Spleen (tissue), 11 donors: ENCODE data around the gene PSD. TPM values are rescaled to one million over a fixed set of nuclear protein-coding genes. Genes with fewer than 3 reads are reported as not detected.

Source experiments
- DNase-seq: peaks from one replicate; pipeline ENCODE4 v3.0.0-alpha.2; 2020
- H3K27ac ChIP-seq, 8 donors: fragments of 200-600 bp; sonication (generic) in 7 of 8; 1 replicate in 4 of 8; 2 replicates in 4 of 8; pipeline versions ENCODE4 v1.5.0 to v1.8.0; 2016 to 2021; ENCODE audit warnings: inconsistent platforms in 4 of 8, mild to moderate bottlenecking in 4 of 8, moderate library complexity in 1 of 8
- H3K27me3 ChIP-seq, 7 donors: fragments of 200-600 bp; sonication (generic) in 6 of 7; replicated peaks in 1 of 7; 1 replicate in 4 of 7; 2 replicates in 3 of 7; pipeline versions ENCODE4 v1.5.0 to v1.8.0; 2016 to 2021; ENCODE audit warnings: inconsistent platforms in 3 of 7, mild to moderate bottlenecking in 1 of 7
- H3K36me3 ChIP-seq, 6 donors: fragments of 200-600 bp; sonication (generic) in 5 of 6; 1 replicate in 4 of 6; 2 replicates in 2 of 6; pipeline versions ENCODE4 v1.5.0 to v1.8.0; 2016 to 2021; ENCODE audit warnings: inconsistent platforms in 2 of 6
- H3K4me1 ChIP-seq, 6 donors: fragments of 200-600 bp; sonication (generic) in 5 of 6; 1 replicate in 3 of 6; 2 replicates in 3 of 6; pipeline versions ENCODE4 v1.5.0 to v1.8.0; 2016 to 2021; ENCODE audit warnings: inconsistent platforms in 3 of 6
- H3K4me3 ChIP-seq, 8 donors: fragments of 200-600 bp; sonication (generic) in 7 of 8; 1 replicate in 4 of 8; 2 replicates in 4 of 8; pipeline versions ENCODE4 v1.5.0 to v1.8.0; 2016 to 2021; ENCODE audit warnings: inconsistent platforms in 4 of 8, mild to moderate bottlenecking in 4 of 8, moderate library complexity in 2 of 8
- H3K9me3 ChIP-seq, 8 donors: fragments of 200-600 bp; sonication (generic) in 7 of 8; 1 replicate in 4 of 8; 2 replicates in 4 of 8; pipeline versions ENCODE4 v1.5.0 to v1.8.0; 2016 to 2021; ENCODE audit warnings: inconsistent platforms in 4 of 8
- POLR2A ChIP-seq, 3 donors: fragments of 450-650 bp; IDR thresholded peaks; one replicate each; pipeline ENCODE4 v1.5.1; 2017; ENCODE audit warnings: antibody characterized with exemption in 3 of 3, mild to moderate bottlenecking in 1 of 3
- POLR2AphosphoS5 ChIP-seq, 3 donors: sonication (generic); formaldehyde crosslinking; IDR thresholded peaks; one replicate each; pipeline ENCODE4 v1.5.1; 2017; ENCODE audit warnings: antibody characterized with exemption in 3 of 3
- WGBS, 5 donors: extraction: QIAGEN DNeasy Blood & Tissue Kit in 3 of 5; methylation state at CpG; one replicate each; pipeline versions ENCODE4 v1.1.5 to v1.1.7; 2013 to 2018; 5-methylcytosine and 5-hydroxymethylcytosine counted together
- intact Hi-C: fragments of 100-400 bp; cut with DNase I; formaldehyde crosslinking; loops from one replicate; pipeline ENCODE4 v1.15.0; 2023; ENCODE audit warnings: low total_unique reads
- polyA plus RNA-seq, 3 donors: library from polyadenylated mRNA; stranded (reverse); fragments of 200-250 nt; gene quantifications; one replicate each; pipeline ENCODE4 v1.2.1, GENCODE V29; 2013
- total RNA-seq, 7 donors: library from RNA; depleted of rRNA in 3 of 7; stranded (reverse); fragments of >200 nt in 3 of 7; fragmentation: NEBNext Ultra II Directional in 4 of 7; extraction: Animal tissue kit (Norgen Biotek cat#: 25700) in 4 of 7; gene quantifications; one replicate each; pipeline versions ENCODE4 v1.1.0 to v1.2.1, GENCODE V29; 2016 to 2021
- TF ChIP-seq, protein P1 (sequence below), 11 experiments: fragments of 200-600 bp in 7 of 11; fragments of 450-650 bp in 4 of 11; sonication (generic) in 4 of 11; IDR thresholded peaks in 8 of 11; conservative IDR thresholded peaks in 3 of 11; 1 replicate in 7 of 11; 2 replicates in 4 of 11; pipeline versions ENCODE4 v1.4.0 to v1.8.0; 2016 to 2021; ENCODE audit warnings: antibody characterized with exemption in 11 of 11, inconsistent platforms in 4 of 11, mild to moderate bottlenecking in 1 of 11
- donor health status: healthy with polysubstance abuse.
- donor health status: DM: no; HTN: no; CAD: no; lungs with moderate emphysema.
- donor health status: DM: no; HTN: no; CAD: no.
- donor health status: Bipolar disorder and iron deficiency.
- donor health status: healthy.
- donor health status: DM: no; HTN: no; CAD: no.
- donor health status: DM: yes; HTN: yes; CAD: no.

The PSD gene
- total and polyA plus RNA-seq, 10 donors, result 0.59 to 2.5 (median 1.2) TPM

DNA sequence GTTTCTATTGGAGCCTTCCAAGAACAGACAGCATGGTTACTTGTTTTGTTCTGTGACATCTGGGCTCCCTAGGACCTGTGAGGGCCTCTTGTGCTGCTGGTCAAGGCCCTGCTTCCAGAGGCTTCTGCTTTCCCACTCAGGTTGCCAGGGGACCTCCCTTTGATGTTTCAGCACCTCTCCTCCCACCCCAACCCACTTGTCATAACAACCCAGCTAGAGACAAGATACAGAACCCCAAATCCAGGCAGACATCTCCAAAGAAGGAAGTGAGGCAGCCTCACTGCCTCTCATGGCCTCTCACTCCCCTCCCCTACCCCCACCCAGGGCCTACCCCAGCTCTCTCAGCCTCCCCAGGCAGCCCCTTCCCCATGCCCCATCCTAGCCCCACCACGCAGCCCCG lies 11.8 kb downstream of the PSD start:
- intact Hi-C loops, result no loop called here
- TF ChIP-seq POLR2A (IDR thresholded peaks at IDR 0.05), result no peak
- no peak for TF ChIP-seq POLR2AphosphoS5 (IDR thresholded peaks at IDR 0.05)
- TF ChIP-seq, protein P1, sequence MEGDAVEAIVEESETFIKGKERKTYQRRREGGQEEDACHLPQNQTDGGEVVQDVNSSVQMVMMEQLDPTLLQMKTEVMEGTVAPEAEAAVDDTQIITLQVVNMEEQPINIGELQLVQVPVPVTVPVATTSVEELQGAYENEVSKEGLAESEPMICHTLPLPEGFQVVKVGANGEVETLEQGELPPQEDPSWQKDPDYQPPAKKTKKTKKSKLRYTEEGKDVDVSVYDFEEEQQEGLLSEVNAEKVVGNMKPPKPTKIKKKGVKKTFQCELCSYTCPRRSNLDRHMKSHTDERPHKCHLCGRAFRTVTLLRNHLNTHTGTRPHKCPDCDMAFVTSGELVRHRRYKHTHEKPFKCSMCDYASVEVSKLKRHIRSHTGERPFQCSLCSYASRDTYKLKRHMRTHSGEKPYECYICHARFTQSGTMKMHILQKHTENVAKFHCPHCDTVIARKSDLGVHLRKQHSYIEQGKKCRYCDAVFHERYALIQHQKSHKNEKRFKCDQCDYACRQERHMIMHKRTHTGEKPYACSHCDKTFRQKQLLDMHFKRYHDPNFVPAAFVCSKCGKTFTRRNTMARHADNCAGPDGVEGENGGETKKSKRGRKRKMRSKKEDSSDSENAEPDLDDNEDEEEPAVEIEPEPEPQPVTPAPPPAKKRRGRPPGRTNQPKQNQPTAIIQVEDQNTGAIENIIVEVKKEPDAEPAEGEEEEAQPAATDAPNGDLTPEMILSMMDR (IDR thresholded peaks at IDR 0.05 in 8 of 11, conservative IDR thresholded peaks at IDR 0.05 in 3 of 11), result no peak
- Histone ChIP-seq H3K4me3 (no peak overlapping the region), H3K9me3 (no peaks in the 10 kb centered on the region), H3K27me3 (peaks cover 12 to 51% (median 38%) of the 10 kb centered on the region in 7 donors), H3K4me1 (peaks cover 5 to 44% (median 28%) of the 10 kb centered on the region in 6 donors), H3K27ac (no peak overlapping the region), H3K36me3 (peaks cover 0 to 21% (median 14%) of the 10 kb centered on the region in 6 donors)
- DNase-seq, result no peak
- 97 to 100% (median 97%) methylated on average over 2 of the region's 2 CpGs for WGBS, 5 donors

DNA sequence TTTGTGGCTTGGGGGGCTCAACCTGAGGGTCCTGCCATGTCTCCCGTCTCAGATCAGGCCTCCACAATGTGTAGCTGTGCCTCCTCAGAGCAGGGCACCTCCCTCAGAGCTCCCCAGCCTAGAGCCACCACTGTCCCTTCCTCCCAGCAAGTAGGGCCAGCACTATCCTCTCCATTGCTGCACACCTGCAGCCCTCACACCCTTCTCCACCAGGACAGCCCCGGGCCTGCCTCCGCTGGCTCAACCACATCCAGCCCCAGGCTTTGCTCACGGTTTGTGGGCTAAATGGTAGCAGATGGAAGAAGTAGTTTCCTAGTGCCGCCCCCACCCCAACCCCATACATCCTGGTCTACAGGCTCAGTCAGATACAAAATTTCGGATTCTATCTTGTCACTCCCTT lies 13.0 kb downstream of the PSD start:
- no peak overlapping the region for H3K27ac ChIP-seq
- peaks cover 10 to 40% (median 26%) of the 10 kb centered on the region in 7 donors for H3K27me3 ChIP-seq
- no peaks in the 10 kb centered on the region for H3K9me3 ChIP-seq
- 72 to 83% (median 79%) methylated on average over 6 of the region's 6 CpGs for WGBS, 5 donors
- intact Hi-C loops, result no loop called here
- peaks cover 0 to 32% (median 26%) of the 10 kb centered on the region in 6 donors for H3K36me3 ChIP-seq
- TF ChIP-seq, protein P1 (IDR thresholded peaks at IDR 0.05 in 8 of 11, conservative IDR thresholded peaks at IDR 0.05 in 3 of 11), result no peak
- TF ChIP-seq POLR2AphosphoS5 (IDR thresholded peaks at IDR 0.05) (peak in 1 of 3 donors; percentile 31), POLR2A (IDR thresholded peaks at IDR 0.05) (no peak)
- H3K4me3 ChIP-seq, result no peak overlapping the region
- peaks cover 5 to 47% (median 26%) of the 10 kb centered on the region in 6 donors for H3K4me1 ChIP-seq
- DNase-seq, result no peak

DNA sequence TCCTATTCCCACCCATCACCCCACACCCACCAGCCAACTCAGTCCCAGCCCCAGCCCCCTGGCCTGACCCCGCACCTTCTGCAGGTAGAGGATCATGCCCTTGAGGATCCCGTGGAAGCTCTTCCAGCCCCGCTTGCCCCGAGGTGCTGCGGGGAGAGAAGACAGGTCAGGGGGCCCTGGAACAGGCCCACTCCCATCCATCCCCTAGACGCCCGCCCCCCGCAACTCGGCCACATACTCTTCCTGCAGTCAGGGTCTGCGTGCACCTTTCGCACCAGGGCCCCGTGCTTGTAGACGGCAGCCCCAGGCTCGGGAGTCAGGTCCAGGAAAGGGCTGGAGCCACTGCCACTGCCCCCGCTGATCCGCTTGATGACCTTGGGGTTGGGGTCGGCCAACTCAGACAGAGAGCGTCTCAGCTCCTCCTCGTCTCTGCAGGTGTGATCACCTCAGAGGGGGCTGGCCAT lies 13.4 kb downstream of the PSD start:
- Histone ChIP-seq H3K27ac (no peak overlapping the region), H3K27me3 (peaks cover 5 to 35% (median 22%) of the 10 kb centered on the region in 7 donors), H3K9me3 (no peaks in the 10 kb centered on the region), H3K36me3 (peaks cover 0 to 37% (median 30%) of the 10 kb centered on the region in 6 donors), H3K4me1 (peaks cover 7 to 47% (median 25%) of the 10 kb centered on the region in 6 donors), H3K4me3 (no peak overlapping the region)
- intact Hi-C loops, result no loop called here
- 79 to 88% (median 83%) methylated on average over 16 to 19 of the region's 19 CpGs for WGBS, 5 donors
- TF ChIP-seq POLR2A (IDR thresholded peaks at IDR 0.05), result no peak
- peak in 2 of 3 donors; percentile 35 to 75 for TF ChIP-seq POLR2AphosphoS5 (IDR thresholded peaks at IDR 0.05)
- DNase-seq, result no peak

DNA sequence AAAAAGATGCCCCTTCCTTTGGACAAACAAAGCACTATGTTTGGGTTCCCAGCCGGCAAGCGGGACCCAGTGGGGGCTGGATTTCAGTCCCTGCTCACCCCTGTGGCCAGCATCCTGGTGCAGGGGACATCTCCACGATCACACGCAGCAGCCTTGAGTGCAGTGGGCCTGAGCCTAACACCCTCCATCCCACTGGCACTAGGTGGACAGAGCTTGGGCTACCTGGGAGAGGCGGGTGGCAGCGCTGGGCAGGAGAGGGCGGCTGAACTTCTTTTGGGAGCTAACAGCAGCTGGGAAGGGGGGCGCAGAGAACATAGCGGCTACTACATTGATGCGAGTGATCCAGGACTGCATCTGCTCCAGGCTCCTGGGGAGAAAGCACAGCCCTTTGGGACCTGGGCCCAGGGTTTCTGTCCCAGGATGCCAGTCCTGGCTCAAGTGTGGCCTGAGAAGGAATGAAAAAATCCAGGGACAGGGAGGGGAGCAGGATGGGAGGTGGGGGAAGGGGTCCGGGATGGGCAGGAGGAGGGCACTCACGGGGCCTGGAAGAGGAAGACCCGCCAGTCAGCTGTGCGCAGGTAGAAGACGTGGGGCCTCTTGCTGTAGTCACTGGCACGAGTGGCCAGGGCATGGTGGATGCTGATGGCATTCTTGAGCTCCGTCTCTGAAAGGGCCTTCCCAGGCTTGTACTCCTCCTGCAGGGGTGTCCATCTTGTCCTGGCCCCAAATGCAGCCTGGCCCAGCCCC lies 14.1 kb downstream of the PSD start:
- DNase-seq, result no peak
- peaks cover 11 to 47% (median 25%) of the 10 kb centered on the region in 6 donors for H3K4me1 ChIP-seq
- no peak overlapping the region for H3K27ac ChIP-seq
- intact Hi-C loops, result no loop called here
- no peaks in the 10 kb centered on the region for H3K9me3 ChIP-seq
- 79 to 90% (median 87%) methylated on average over 17 of the region's 17 CpGs for WGBS, 5 donors
- peaks cover 0 to 42% (median 34%) of the 10 kb centered on the region in 6 donors for H3K36me3 ChIP-seq
- H3K4me3 ChIP-seq, result no peak overlapping the region
- peaks cover 3 to 29% (median 15%) of the 10 kb centered on the region in 7 donors for H3K27me3 ChIP-seq
- TF ChIP-seq, protein P1 (IDR thresholded peaks at IDR 0.05 in 8 of 11, conservative IDR thresholded peaks at IDR 0.05 in 3 of 11), result no peak
- TF ChIP-seq POLR2AphosphoS5 (IDR thresholded peaks at IDR 0.05) (peak in 2 of 3 donors; percentile 2 to 42), POLR2A (IDR thresholded peaks at IDR 0.05) (no peak)
